ACC112 (cell line): ENCODE results near the gene SLITRK2.

ENCODE experiments used
- H2AFZ ChIP-seq: fragments of 200-600 bp; sonication (generic); one replicate; pipeline ENCODE4 v1.6.0; 2017; ENCODE audit warnings: antibody characterized with exemption, low read length; ENCODE audit not compliant: unreplicated experiment
- H3K27ac ChIP-seq: fragments of 200-600 bp; sonication (generic); 2 replicates; pipeline ENCODE4 v1.5.1; 2014; ENCODE audit warnings: low read depth, mild to moderate bottlenecking, antibody characterized with exemption, low read length, moderate library complexity
- H3K27me3 ChIP-seq: fragments of 200-600 bp; sonication (generic); 2 replicates; pipeline ENCODE4 v1.6.1; 2014; ENCODE audit warnings: mild to moderate bottlenecking, antibody characterized with exemption, low read length, moderate library complexity, mixed read lengths; ENCODE audit not compliant: insufficient read depth
- H3K36me3 ChIP-seq: fragments of 200-600 bp; sonication (generic); 2 replicates; pipeline ENCODE4 v1.6.1; 2016; ENCODE audit warnings: mild to moderate bottlenecking, antibody characterized with exemption, low read length, moderate library complexity, mixed read lengths; ENCODE audit not compliant: insufficient read depth
- H3K4me1 ChIP-seq: fragments of 200-600 bp; sonication (generic); one replicate; pipeline ENCODE4 v1.6.1; 2016; ENCODE audit warnings: low read length, mixed read lengths; ENCODE audit not compliant: insufficient read depth, unreplicated experiment, control insufficient read depth
- H3K4me3 ChIP-seq: fragments of 200-600 bp; sonication (generic); 2 replicates; pipeline ENCODE4 v1.5.1; 2014; ENCODE audit warnings: mild to moderate bottlenecking, low read depth, low read length
- H3K79me2 ChIP-seq: fragments of 200-600 bp; sonication (generic); one replicate; pipeline ENCODE4 v1.6.0; 2016; ENCODE audit warnings: low read length; ENCODE audit not compliant: control insufficient read depth, unreplicated experiment, insufficient read depth

Gene SLITRK2

DNA sequence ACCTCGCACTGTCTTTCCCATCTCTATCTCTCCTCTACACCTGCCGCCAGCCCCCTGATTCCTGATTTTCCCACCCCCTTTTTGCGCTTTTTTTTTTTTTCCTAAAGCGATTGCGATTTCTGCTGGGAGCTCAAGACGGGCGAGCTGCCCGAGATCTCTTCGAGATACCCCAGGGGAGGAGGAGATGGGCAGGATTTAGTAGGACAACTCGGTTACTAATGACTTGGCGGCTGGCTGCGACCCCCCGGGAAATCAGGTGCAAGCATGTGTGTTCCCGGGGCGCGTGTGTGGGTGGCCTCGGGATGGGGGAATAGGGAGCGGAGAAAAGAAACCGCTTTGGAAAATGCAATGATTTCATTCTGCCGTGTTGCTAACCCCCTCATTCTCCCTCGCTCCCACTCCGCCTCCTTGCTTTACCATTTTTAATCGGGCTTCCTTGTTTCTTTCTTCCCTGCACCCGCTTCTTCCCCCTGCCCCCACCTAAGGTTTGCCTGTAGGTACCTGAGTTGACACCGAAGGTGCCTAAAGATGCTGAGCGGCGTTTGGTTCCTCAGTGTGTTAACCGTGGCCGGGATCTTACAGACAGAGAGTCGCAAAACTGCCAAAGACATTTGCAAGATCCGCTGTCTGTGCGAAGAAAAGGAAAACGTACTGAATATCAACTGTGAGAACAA lies 4.4 kb downstream of the SLITRK2 start:
- Histone ChIP-seq H3K4me1 (no peaks in the 10 kb centered on the region), H2AFZ (no peak overlapping the region), H3K27ac (no peak overlapping the region), H3K27me3 (peaks cover 29% of the 10 kb centered on the region; the same call in 1 of the 2 replicates), H3K36me3 (no peaks in the 10 kb centered on the region), H3K79me2 (no peaks in the 10 kb centered on the region), H3K4me3 (no peak overlapping the region)

DNA sequence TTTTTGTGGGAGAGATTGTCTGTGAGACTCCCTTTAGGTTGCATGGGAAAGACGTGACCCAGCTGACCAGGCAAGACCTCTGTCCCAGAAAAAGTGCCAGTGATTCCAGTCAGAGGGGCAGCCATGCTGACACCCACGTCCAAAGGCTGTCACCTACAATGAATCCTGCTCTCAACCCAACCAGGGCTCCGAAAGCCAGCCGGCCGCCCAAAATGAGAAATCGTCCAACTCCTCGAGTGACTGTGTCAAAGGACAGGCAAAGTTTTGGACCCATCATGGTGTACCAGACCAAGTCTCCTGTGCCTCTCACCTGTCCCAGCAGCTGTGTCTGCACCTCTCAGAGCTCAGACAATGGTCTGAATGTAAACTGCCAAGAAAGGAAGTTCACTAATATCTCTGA lies 5.5 kb downstream of the SLITRK2 start:
- Histone ChIP-seq H3K36me3 (no peaks in the 10 kb centered on the region), H3K4me3 (no peak overlapping the region), H3K79me2 (no peaks in the 10 kb centered on the region), H3K27ac (no peak overlapping the region), H2AFZ (no peak overlapping the region), H3K27me3 (peaks cover 24% of the 10 kb centered on the region; the same call in 1 of the 2 replicates), H3K4me1 (no peaks in the 10 kb centered on the region)

DNA sequence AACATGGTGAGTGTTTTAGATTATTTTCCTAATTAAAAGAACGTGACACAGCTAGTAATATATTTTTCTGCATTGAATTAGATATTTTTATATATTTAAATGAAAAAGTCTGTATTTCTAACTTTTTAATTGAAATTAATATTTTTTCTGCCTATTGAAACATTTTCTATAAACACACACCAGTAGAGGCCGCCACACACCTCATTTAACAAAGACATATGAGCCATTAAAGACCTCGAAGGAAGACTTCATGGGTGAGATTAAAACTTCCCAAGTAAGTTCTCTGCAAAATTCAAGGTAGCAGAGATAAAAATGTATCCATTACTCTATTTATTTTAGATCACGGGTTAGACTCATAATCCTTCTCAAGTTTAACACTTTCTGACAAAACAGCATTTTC lies 8.3 kb downstream of the SLITRK2 start:
- peaks cover 11% of the 10 kb centered on the region; the same call in 1 of the 2 replicates for H3K27me3 ChIP-seq
- H3K4me3 ChIP-seq = no peak overlapping the region
- H3K79me2 ChIP-seq = no peaks in the 10 kb centered on the region
- H3K4me1 ChIP-seq = no peaks in the 10 kb centered on the region
- H3K36me3 ChIP-seq = no peaks in the 10 kb centered on the region
- H2AFZ ChIP-seq = no peak overlapping the region
- H3K27ac ChIP-seq = no peak overlapping the region

DNA sequence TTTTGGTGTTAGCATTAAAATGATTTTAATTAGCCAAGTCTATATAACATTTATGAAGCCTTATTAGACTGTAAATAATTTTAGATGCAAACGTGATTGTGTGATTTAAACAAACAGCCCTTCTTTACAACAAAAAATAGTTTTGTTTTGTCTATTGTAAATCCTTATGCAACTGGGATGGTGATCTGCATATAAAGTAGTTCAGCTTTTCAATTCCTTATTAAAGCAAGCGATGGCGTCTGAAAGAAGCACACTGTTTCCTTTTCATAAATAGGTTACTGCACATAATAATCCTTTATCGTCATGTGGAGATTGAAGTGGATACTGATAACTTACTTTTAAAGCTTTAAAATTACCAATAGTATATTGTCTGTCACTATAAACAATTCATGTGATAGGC lies 8.8 kb downstream of the SLITRK2 start:
- H3K27me3 ChIP-seq = peaks cover 10% of the 10 kb centered on the region; the same call in 1 of the 2 replicates

DNA sequence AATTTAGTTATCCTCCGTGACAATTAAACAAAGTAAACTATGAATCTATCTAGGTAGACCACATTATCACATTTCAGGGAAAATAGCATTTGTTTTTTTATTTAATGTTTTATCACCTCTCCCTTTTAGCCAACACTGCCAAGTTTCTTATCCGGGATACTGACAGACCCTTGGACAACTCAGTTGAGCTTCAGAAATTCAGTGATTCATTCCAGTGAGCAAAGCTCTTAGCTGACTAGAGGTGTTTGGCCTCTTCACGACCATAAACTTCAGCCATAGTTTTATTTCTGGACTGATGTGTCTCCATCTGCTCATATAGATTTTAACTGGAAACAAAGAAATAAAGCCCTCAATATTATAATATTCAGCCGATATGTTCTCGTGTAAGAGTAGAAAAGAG lies 15.2 kb downstream of the SLITRK2 start:
- no peaks in the 10 kb centered on the region for H3K4me1 ChIP-seq
- no peak overlapping the region for H3K4me3 ChIP-seq
- no peaks in the 10 kb centered on the region for H3K36me3 ChIP-seq
- no peak overlapping the region for H3K27ac ChIP-seq
- no peaks in the 10 kb centered on the region for H3K27me3 ChIP-seq
- no peak overlapping the region for H2AFZ ChIP-seq
- no peaks in the 10 kb centered on the region for H3K79me2 ChIP-seq

More for the DNA sequence above, 8.8 kb downstream of the SLITRK2 start:
- H3K4me3 ChIP-seq = no peak overlapping the region
- no peaks in the 10 kb centered on the region for H3K4me1 ChIP-seq
- no peaks in the 10 kb centered on the region for H3K36me3 ChIP-seq
- H2AFZ ChIP-seq = no peak overlapping the region
- no peaks in the 10 kb centered on the region for H3K79me2 ChIP-seq
- H3K27ac ChIP-seq = no peak overlapping the region

GRCh38 chrX:145840531-145840930 lies 22.9 kb downstream of the SLITRK2 start:
- H3K79me2 ChIP-seq = no peaks in the 10 kb centered on the region
- no peaks in the 10 kb centered on the region for H3K4me1 ChIP-seq
- no peak overlapping the region for H3K27ac ChIP-seq
- H3K4me3 ChIP-seq = no peak overlapping the region
- no peaks in the 10 kb centered on the region for H3K27me3 ChIP-seq
- no peak overlapping the region for H2AFZ ChIP-seq
- H3K36me3 ChIP-seq = no peaks in the 10 kb centered on the region

GRCh38 chrX:145843146-145843904 lies 25.7 kb downstream of the SLITRK2 start:
- H3K79me2 ChIP-seq = no peaks in the 10 kb centered on the region
- H3K4me3 ChIP-seq = no peak overlapping the region
- H3K27ac ChIP-seq = no peak overlapping the region
- H3K4me1 ChIP-seq = no peaks in the 10 kb centered on the region
- no peaks in the 10 kb centered on the region for H3K36me3 ChIP-seq
- no peaks in the 10 kb centered on the region for H3K27me3 ChIP-seq
- H2AFZ ChIP-seq = no peak overlapping the region

GRCh38 chrX:145844886-145845285 lies 27.3 kb downstream of the SLITRK2 start:
- Histone ChIP-seq H3K27me3 (no peaks in the 10 kb centered on the region), H2AFZ (no peak overlapping the region)

DNA sequence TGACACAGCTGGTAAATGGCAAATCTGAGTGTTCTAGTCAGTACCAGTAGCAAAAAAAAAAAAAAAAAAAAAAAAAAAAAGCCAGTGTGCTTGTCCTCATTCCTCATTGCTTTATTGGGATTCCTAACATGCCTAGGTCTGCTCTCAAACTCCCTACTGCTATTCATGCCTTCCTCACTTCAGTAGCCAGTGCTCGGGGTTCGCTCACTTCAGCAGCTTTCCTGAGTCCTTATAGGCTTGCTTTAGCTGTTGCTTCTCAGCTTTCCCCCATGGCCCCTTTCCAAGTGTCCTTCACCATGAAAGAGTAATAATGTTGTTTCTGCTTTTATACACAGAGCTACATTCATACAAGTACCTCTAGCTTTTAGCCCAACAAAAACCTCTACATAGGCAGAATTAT lies 30.8 kb downstream of the SLITRK2 start:
- no peaks in the 10 kb centered on the region for H3K4me1 ChIP-seq
- no peaks in the 10 kb centered on the region for H3K27me3 ChIP-seq

More at GRCh38 chrX:145844886-145845285, 27.3 kb downstream of the SLITRK2 start:
- Histone ChIP-seq H3K4me1 (no peaks in the 10 kb centered on the region), H3K79me2 (no peaks in the 10 kb centered on the region), H3K36me3 (no peaks in the 10 kb centered on the region), H3K27ac (no peak overlapping the region), H3K4me3 (no peak overlapping the region)

DNA sequence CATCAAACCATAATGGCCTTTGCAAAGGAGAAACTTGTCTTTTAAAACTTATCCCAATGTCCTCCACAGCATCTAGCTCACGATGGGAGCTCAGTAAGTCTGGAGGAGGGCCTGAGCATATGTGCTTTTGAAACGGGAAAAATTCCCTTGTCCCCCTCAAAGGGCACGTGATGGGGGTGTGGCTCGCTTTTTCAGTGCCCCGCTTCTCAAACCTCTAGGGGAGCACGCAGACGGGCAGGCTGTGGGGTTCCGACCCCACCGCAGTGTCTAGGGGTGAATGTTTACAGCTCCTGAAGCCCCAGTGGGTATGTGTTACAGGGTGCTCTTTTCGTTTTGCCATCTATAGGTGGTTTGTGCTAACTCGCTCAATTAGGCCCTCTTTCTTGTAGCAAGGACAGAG lies 31.2 kb downstream of the SLITRK2 start:
- no peak overlapping the region for H3K27ac ChIP-seq
- H3K27me3 ChIP-seq = no peaks in the 10 kb centered on the region
- no peaks in the 10 kb centered on the region for H3K36me3 ChIP-seq
- H2AFZ ChIP-seq = no peak overlapping the region
- H3K4me1 ChIP-seq = no peaks in the 10 kb centered on the region
- no peaks in the 10 kb centered on the region for H3K79me2 ChIP-seq
- no peak overlapping the region for H3K4me3 ChIP-seq

More for the DNA sequence above, 30.8 kb downstream of the SLITRK2 start:
- Histone ChIP-seq H3K27ac (no peak overlapping the region), H3K79me2 (no peaks in the 10 kb centered on the region), H3K36me3 (no peaks in the 10 kb centered on the region), H3K4me3 (no peak overlapping the region), H2AFZ (no peak overlapping the region)

GRCh38 chrX:145853181-145853580 lies 35.6 kb downstream of the SLITRK2 start:
- Histone ChIP-seq H2AFZ (no peak overlapping the region), H3K36me3 (no peaks in the 10 kb centered on the region), H3K4me1 (no peaks in the 10 kb centered on the region), H3K27me3 (no peaks in the 10 kb centered on the region), H3K79me2 (no peaks in the 10 kb centered on the region), H3K27ac (no peak overlapping the region), H3K4me3 (no peak overlapping the region)
